Measurements from ENCODE around the gene PIEZO2.

Gene PIEZO2

GRCh38 chr18:10898417-10898974 lies 250.9 kb downstream of the PIEZO2 start:
- TF ChIP-seq CTCF (IDR thresholded peaks at IDR 0.05) = no peak

- TF ChIP-seq CTCF (IDR thresholded peaks at IDR 0.05) = no peak
Observed at GRCh38 chr18:10896851-10897250, 252.5 kb downstream of the PIEZO2 start.

GRCh38 chr18:10895976-10896375 lies 253.4 kb downstream of the PIEZO2 start:
- TF ChIP-seq CTCF (IDR thresholded peaks at IDR 0.05) = no peak

- no peak for TF ChIP-seq CTCF (IDR thresholded peaks at IDR 0.05)
Observed at GRCh38 chr18:10894501-10894900, 254.9 kb downstream of the PIEZO2 start.

- TF ChIP-seq CTCF (IDR thresholded peaks at IDR 0.05) = no peak
Observed at GRCh38 chr18:10893761-10894160, 255.6 kb downstream of the PIEZO2 start.

GRCh38 chr18:10893196-10893595 lies 256.2 kb downstream of the PIEZO2 start:
- no peak for TF ChIP-seq CTCF (IDR thresholded peaks at IDR 0.05)

GRCh38 chr18:10892786-10893185 lies 256.6 kb downstream of the PIEZO2 start:
- TF ChIP-seq CTCF (IDR thresholded peaks at IDR 0.05) = no peak

- no peak for TF ChIP-seq CTCF (IDR thresholded peaks at IDR 0.05)
Observed at GRCh38 chr18:10890022-10890421, 259.3 kb downstream of the PIEZO2 start.
